Astrocyte of the spinal cord (primary cell): ENCODE results near the gene EPHB4.
"Not testable (repeated sequence)": the region's sequence is repeated elsewhere in the genome, so short reads cannot be mapped to it uniquely, and the experiment has no call there.

Experiments used
- DNase-seq: peaks from one replicate; pipeline ENCODE4 v3.0.0; 2011; ENCODE audit warnings: low read depth, low spot score
- H3K4me3 ChIP-seq: 2 replicates; pipeline ENCODE4 v1.5.1; 2011; ENCODE audit warnings: low read depth, mild to moderate bottlenecking, low read length, moderate library complexity
- in situ Hi-C: cut with HindIII; loops from 2 replicates; pipeline ENCODE4 v1.10.0; 2017; ENCODE audit warnings: low sequenced_read_pairs
- TF ChIP-seq, protein P1 (sequence below): IDR thresholded peaks from 2 replicates; pipeline ENCODE4 v1.5.1; 2012; ENCODE audit warnings: low read depth, mild to moderate bottlenecking, low read length, inconsistent platforms

The EPHB4 gene

DNA sequence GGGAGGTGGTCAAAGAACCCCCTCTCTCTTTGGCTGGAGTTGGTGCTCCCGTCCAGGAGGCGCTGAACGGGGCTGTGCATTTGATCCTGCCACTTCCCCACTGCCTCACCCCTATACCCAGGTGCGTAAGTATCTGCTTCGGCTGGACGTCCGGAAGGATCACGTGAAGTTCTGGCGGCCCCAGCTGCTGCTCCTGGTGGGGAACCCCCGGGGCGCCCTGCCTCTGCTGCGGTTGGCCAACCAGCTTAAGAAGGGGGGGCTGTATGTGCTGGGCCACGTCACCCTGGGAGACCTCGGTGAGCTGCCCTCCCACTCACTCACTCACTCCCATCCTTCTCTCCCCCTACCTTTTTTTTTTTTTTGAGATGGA is 34.3 kb upstream of the EPHB4 start:
- TF ChIP-seq, protein P1, sequence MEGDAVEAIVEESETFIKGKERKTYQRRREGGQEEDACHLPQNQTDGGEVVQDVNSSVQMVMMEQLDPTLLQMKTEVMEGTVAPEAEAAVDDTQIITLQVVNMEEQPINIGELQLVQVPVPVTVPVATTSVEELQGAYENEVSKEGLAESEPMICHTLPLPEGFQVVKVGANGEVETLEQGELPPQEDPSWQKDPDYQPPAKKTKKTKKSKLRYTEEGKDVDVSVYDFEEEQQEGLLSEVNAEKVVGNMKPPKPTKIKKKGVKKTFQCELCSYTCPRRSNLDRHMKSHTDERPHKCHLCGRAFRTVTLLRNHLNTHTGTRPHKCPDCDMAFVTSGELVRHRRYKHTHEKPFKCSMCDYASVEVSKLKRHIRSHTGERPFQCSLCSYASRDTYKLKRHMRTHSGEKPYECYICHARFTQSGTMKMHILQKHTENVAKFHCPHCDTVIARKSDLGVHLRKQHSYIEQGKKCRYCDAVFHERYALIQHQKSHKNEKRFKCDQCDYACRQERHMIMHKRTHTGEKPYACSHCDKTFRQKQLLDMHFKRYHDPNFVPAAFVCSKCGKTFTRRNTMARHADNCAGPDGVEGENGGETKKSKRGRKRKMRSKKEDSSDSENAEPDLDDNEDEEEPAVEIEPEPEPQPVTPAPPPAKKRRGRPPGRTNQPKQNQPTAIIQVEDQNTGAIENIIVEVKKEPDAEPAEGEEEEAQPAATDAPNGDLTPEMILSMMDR = no peak

DNA sequence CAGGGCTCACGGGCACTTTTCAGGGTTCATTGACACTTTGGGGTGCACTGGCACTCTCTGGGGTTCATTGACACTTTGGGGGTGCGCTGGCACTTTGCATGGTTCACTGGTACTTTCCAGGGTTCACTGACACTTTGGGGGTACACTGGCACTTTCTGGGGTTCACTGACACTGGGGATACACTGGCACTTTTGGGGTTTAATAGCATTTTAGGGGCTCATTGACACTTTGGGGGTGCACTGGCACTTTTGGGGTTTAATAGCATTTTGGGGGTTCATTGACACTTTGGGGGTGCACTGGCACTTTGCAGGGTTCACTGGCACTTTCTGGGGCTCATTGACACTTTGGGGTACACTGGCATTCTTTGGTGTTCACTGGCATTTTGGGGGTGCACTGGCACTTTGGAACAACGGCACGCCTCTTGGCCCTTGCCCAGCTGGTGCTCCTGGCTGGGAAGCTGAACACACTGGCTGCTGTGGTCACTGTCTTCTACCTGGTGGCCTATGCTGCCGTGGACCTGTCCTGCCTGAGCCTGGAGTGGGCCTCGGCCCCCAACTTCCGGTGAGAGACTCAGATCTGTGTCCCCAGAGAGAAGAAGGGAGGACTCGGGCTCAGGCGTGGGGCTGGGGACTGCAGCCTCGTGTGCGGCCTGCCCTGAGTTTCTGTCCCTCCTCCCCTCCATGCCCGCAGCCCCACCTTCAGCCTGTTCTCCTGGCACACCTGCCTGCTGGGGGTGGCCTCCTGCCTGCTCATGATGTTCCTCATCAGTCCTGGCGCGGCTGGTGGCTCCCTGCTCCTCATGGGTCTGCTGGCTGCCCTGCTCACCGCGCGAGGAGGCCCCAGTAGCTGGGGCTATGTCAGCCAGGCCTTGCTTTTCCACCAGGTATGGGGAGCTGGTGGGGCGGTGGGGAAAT is 33.6 kb upstream of the EPHB4 start:
- TF ChIP-seq, protein P1 = no peak
- no peak overlapping the region for H3K4me3 ChIP-seq
- in situ Hi-C loops = no loop called here
- no peak for DNase-seq

More for the DNA sequence above, 34.3 kb upstream of the EPHB4 start:
- no peak for DNase-seq
- in situ Hi-C loops = no loop called here
- H3K4me3 ChIP-seq = no peak overlapping the region

DNA sequence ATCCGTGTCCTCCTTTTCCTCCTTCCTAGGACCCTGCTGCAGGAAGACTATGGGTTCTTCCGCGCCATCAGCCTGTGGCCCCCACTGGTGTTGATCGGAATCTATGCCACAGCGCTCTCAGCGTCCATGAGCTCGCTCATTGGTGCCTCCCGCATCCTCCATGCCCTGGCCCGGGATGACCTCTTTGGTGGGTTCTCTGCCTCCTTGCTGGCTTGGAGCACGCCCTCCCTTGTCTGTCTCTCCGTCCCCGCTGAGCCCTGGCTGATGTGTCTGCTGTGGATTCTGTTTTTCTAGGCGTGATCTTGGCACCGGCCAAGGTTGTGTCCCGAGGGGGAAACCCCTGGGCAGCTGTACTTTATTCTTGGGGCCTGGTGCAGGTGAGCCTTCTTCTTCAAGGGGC is 32.5 kb upstream of the EPHB4 start:
- no peak overlapping the region for H3K4me3 ChIP-seq
- TF ChIP-seq, protein P1 = no peak
- in situ Hi-C loops = no loop called here
- DNase-seq = no peak

DNA sequence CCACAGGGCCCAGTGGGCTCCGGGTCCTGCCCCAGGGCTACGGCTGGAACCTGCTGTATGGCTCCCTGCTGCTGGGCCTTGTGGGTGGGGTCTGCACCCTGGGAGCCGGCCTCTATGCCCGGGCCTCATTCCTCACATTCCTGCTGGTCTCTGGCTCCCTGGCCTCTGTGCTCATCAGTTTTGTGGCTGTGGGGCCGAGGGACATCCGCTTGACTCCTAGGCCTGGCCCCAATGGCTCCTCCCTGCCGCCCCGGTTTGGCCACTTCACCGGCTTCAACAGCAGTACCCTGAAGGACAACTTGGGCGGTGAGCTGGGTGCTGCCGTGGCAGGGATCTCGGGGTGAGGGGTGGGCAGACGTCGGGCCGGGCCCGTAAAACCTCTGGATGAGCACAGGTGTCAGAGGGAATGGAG is 29.6 kb upstream of the EPHB4 start:
- in situ Hi-C loops = no loop called here
- DNase-seq = no peak
- no peak overlapping the region for H3K4me3 ChIP-seq
- TF ChIP-seq, protein P1 = no peak

DNA sequence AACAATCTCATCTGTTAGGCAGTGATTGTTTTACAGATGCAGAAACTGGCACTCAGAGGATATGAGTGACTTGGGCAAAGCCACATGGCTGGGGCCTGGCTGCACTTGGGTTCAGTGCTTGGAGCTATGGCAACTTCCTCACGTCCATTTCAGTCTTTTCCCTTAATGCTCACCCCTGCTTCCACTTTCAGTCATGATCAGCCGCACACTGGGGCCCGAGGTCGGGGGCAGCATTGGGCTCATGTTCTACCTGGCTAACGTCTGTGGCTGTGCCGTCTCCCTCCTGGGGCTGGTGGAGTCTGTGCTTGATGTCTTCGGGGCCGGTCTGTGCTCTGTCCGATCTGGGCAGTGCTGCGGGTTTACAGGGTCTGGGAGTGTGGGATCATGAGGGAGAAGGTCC is 28.2 kb upstream of the EPHB4 start:
- no peak for DNase-seq
- in situ Hi-C loops = no loop called here
- TF ChIP-seq, protein P1 = no peak

DNA sequence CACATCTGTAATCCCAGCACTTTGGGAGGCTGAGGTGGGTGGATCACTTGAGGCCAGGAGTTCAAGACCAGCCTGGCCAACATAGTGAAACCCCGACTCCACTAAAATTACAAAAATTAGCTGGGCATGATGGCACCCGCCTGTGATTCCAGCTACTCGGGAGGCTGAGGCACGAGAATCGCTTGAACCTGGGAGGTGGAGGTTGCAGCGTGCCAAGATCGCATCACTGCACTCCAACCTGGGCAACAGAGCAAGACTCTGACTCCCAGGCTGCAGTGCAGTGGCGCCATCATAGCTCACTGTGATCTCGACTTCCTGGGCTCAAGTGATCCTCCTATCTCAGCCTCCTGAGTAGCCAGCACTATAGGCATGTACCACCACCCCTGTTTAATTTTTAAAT is 27.6 kb upstream of the EPHB4 start:
- in situ Hi-C loops, DNase-seq, H3K4me3 ChIP-seq: not testable (repeated sequence)

More for the DNA sequence above, 28.2 kb upstream of the EPHB4 start:
- H3K4me3 ChIP-seq = no peak overlapping the region

DNA sequence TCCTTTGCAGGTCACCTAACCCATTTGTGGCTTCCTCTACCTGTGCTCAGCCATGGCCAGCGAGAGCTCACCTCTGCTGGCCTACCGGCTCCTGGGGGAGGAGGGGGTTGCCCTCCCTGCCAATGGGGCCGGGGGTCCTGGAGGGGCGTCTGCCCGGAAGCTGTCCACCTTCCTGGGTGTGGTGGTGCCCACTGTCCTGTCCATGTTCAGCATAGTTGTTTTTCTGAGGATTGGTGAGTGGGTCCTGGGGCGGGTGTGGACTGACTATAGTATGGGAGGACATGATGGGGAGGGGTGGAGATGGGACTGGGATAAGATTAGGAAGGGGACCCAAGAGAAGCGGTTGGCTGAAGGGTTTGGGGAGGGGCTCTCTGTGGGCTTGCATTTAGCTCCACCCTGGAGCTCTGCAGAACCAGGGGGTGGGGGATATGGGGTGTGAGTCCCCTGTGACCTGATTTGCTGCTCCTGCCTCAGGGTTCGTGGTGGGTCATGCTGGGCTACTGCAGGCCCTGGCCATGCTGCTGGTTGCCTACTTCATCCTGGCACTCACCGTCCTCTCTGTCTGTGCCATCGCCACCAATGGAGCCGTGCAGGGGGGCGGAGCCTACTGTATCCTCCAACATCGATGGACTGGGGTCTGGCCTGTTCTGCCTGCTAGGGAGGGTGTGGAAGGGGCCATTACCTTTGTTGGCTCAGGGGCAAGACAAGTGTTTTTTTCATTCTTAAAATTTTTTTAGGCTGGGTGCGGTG is 27.0 kb upstream of the EPHB4 start:
- TF ChIP-seq, protein P1 = no peak
- in situ Hi-C loops = no loop called here
- DNase-seq = no peak
- H3K4me3 ChIP-seq = no peak overlapping the region
